NCI-H2107 (cell line): ENCODE results near the gene SRD5A1.

Source experiments
- DNase-seq: peaks from one replicate; lab custom pipeline; 2025; lab: John Stamatoyannopoulos, UW

The SRD5A1 gene

DNA sequence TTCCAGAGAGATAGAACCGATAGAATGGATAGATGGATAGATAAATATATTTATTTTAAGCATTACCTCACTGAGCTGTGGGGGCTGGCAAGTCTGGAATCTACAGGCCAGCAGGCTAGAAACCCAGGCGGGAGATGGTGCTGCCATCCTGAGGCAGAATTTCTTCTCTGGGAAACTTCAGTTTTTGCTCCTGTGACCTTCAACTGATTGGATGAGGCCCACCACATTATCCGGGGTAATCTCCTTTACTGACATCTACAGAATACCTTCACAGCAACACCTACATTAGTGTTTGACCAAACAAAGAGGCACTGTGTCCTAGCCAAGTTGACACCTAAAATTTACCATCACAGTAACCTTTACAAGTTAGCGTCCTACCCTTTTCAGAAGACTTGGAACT, 50.8 kb downstream of the SRD5A1 start:
- DNase-seq: no peak

DNA sequence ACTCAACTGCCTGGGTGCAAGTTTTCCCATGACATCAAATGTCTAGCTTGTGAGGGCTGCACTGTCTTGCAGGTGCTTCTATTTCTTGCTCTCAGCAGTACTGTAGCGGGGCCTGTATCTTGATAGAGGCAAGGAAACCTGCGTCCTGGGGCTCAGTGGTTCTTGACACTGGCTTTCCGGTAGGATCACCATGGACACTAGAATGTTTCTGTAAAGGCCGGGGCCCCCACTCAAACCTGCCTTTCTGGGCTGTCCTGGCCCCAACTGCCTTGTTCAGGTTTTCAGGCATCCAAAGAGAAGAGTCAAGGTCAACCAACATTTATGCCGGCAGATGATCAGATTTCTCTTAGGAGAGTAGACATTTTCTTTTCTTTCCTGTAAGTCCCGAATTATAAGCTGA, 53.3 kb downstream of the SRD5A1 start:
- no peak for DNase-seq

DNA sequence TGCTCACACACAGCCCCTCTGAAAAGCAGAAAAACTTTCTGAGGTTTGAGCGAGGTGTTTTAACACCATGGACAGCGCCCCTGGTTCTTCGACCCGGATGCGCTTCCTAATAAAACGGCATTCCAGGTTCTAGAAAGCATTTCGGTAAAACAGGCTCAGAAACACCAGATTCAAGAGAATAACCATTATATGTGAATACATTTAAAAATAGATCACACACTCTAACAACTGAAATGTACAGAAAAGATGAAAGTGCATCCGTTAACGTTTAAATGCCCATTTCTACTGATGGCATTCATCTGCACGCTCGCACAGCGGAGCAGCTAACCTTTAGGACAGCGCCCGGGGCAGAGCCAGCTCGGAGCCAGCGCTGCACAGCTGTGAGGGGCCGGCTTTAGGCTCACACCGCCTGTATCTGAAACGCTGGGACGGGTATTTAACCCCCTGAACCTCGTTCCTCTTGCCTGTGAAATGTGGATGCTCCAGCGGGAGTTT, 53.7 kb downstream of the SRD5A1 start:
- no peak for DNase-seq

DNA sequence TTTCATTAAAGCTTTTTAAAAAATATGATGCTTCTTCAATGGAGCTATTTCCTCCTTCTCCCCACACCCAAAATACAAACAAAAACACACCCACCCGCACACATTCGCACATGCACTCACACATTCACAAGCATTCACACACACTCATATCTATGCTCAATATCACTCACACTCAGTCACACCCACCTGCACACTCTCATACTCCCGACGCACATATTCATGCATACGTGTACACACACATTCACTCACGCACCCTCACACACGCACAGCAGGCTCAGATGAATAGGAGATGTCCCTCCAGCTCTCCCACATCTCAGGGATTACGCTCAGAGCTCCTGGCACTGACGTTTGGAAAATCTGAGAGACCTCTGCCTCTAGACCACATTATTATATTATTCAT, 54.3 kb downstream of the SRD5A1 start:
- no peak for DNase-seq

DNA sequence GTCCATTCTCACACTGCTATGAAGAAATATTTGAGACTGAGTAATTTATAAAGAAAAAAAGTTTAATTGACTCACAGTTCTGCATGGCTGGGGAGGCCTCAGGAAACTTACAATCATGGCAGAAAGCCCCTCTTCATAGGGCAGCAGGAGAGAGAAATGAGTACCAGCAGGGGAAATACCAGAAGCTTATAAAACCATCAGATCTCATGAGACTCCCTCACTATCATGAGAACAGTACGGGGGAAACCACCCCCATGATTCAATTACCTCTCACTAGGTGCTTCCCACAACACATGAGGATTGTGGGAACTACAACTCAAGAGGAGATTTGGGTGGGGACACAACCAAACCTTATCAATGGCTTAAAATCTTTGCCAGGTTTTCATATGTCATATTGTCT, 59.7 kb downstream of the SRD5A1 start:
- no peak for DNase-seq

DNA sequence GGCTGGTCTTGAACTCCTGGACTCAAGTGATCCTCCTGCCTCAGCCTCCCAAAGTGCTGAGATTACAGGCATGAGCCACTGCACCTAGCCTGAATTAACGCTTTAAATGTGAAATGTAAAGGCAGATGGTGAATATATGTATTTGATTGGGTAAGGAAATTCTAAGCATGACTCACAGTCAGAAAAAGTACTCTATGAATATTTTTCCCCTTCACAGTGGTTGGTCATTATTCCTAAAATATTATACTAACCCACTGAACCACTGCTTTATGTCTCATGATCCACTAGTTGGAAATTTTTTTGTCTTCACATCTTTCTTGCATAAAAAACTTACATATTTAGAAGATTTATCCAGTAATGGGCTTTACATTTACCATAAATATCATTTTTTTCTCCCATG, 65.5 kb downstream of the SRD5A1 start:
- no peak for DNase-seq

DNA sequence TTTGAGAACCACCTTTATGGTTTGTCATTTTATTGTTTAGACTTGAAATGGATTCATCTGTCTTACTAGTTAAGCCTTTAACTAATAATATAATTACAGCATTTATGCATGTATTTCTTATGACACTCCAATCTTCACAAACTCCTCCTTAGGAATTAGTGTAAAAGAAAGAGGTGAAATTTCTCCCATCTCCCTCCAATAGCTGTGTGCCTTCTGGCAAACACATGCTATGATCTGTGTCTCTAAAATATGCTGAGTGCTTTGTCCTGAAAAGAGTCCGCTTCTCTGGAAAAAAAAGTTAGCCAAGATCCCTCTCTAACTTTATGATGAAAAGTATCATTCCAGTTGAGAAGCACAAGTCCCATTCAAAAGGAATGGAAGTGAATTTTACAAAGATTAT, 66.1 kb downstream of the SRD5A1 start:
- DNase-seq: no peak

DNA sequence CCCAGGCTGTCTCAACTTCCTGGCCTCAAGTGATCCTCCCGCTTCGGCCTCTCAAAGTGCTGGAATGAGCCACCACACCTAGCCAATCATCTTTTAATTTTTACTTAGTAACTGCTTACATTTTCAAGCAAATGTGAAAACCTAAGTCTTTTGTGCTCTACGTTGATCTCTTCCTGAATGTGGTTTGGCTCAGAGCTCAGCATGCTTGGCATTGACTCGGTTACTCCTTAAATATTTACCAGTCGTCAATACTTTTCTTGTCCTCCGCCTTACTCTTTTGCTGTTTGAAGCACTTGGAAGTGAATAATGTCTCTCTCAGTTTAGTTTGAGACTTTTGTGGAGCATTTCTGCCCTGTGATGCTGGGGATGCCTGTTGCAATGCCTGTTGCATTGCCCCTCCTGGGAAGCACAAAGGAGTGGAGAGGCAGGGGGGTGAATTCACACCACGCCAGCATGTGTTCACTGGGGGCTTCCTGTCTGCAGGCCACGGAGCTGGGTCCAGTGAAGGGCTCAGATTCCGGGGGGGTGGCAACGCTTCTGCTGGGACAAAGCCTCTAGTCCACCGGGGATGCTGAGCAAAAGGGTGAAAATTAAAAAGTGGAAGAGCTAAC, 66.9 kb downstream of the SRD5A1 start:
- no peak for DNase-seq

DNA sequence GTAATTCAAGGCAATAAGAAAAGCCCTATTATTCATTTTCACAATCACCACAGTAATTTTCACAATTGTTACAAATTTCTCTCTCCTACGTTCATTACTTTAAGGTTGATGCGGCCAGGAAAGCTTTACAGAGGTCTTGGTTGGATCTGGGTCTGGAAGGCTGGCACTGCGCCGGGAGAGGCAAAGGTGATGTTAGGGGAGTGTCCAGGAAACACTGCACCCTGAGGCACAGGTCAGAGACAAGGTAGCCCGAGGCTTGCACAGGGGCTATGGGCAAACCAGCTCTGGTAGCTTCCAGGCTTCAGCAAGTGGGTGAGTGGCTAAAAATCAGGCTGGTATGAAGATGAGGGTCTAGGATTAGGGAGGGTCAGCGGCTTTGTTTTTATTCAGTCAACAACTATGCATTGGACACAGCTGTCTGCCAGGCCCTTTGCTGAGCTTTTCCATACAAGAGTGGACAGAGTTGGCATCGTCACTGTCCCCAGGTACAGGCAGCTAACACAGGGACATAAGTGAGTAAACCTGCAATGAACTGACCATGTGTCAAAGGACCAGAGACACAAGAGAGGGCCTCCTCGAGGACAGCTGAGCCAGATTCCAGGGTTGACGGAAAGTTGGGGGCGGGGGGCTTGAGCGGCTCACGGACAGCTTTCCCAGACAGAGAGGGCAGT, 67.6 kb downstream of the SRD5A1 start:
- no peak for DNase-seq

DNA sequence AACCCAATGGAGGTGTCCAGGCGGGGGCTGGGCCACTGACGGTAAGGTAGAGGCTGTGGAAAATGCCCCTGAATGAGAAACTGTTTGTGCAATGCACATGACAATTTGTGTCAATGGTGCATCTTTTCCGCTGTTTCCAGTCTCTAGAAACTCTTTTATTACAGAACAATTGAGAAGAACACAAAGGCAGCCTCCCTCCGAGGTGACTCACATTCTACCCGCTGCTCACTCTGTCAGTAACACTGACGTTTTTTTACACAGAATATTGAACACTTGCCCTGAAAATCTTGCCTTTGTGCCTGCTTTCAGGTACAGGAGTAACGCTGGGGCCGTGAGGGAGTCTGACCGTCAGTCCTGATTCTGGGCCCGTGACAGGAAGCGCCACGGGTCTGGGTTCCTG, 68.3 kb downstream of the SRD5A1 start:
- DNase-seq: no peak

DNA sequence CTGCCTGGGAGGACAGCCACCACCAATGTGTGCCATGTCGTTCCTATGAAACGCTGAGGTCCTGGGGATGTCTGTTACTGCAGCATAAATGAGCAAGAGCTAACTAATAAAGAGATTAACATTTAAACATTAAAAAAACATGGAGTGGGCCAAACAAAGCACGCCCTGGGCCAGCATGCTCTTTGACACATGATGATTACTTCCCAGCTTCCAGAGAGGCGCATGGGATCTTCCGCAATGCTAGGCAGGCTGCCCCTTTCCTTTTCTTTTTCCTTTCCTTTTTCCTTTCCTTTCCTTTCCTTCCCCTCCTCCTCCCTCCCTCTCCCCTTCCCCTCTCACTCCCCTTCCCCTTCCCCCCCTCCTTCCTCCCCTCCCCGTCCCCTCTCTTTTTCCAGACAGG, 69.4 kb downstream of the SRD5A1 start:
- no peak for DNase-seq

DNA sequence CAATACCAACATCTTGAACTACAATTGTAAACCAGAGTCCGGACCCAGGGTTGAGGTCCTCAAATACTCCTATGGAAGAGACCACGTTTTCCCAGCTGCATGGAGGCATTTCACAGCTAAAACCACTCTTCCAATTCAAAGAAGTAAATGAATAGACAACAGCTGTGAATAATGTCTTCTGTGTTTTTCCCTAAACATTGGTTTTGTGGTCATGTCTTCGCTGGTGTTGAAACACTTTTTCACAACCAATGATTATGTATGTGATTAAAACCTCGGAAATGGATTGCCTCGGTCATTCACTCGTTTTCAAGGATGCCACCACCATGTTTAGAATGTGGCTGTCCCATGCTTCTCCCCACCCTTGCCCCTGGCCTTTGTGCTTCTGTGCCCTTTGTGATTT, 70.6 kb downstream of the SRD5A1 start:
- DNase-seq: no peak

DNA sequence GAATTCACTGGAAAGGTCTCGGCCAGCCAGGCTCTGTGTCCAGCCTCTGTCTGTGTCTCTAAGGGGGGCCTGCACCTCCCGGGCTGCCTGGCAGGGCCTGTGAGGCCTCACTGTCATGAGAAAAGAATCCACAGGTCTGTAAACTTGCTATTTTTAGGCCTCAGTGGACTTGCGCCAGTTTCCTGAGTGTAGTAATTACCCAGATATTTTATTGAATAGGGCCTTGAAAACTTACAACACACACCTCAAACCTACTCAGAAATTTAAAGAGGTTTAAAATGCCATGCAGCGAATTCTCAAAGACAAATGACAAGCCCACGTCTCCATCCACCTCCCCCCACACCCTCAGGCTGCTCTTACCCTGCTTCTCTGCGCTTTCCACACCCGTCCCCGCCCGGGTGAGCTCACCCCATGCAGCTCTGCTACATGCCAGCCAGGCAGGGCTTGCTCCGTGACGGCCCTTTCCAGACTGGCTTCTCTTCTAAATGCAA, 71.2 kb downstream of the SRD5A1 start:
- no peak for DNase-seq

DNA sequence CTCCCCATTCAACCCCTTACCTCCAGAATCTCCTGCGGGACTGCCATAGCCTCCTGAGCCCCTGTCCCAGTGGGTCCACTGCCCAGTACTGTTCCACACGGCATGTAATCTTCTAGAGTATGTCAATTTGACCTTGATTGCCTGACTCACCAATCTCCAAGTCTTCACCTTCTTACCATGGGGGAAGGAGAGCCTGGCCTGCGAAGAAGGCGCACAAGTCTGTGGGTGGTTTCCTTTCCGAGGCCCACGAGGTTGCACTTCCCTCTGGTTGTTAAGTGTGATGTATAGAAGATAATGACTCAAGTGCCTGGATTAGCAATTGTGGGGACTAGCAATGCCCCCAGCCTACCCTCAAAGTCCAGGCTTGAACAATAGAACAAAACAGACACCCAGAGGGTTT, 71.8 kb downstream of the SRD5A1 start:
- DNase-seq: no peak

DNA sequence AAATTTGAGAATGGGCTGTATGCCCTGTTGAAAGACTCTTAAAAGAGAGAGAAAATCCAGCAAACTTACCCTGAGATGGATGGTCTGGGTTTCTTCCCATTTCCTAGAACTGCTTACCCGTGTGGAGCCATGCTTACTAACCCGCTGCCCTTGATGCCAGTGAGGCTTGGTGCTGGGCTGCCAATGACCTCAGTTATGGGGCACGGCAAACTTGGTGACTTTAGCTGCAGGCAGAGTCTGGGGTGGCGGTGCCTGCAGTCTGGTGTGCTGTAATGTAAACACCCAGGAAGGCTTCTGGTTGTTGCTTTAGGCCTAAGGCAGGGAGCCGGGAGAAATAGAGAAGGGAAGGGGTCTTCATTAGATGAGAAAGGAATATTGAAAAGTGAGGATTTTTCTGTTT, 72.7 kb downstream of the SRD5A1 start:
- no peak for DNase-seq

DNA sequence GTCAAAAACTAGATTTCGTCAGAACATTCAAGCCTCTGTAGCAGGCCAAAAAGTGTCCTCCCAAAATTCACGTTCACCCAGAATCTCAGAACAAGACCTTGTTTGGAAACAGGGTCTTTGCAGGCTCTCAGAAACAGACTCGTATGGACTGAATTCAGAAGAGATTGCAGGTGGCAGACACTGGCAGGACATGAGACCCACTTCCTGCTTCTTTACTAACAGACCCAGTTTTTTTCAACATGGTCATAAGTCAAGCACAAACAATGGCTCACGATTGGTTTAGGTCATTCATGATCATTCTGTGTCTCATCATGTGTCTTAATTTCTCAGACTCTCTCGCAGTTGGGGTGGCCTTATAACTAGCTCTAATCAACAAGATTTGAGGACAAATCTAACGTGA, 74.6 kb downstream of the SRD5A1 start:
- no peak for DNase-seq

DNA sequence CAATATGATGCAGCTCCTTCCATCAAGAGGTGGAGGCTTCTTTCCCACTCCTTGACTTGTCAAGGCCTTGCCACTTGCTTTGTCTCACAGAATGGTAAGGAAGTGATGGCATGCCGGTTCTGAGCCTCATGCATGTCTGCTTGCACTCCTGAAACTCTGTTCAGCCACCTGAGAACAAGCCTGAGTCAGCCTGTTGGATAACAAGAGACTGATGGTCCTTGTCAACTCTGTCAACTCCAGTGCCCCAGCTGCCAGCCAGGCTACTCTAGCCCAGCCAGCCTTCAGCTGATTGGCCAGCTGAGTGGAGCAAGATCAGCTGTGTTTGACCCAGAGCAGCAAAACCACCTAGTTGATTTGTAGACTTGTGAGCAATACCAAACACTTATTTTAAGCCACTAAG, 75.6 kb downstream of the SRD5A1 start:
- no peak for DNase-seq

DNA sequence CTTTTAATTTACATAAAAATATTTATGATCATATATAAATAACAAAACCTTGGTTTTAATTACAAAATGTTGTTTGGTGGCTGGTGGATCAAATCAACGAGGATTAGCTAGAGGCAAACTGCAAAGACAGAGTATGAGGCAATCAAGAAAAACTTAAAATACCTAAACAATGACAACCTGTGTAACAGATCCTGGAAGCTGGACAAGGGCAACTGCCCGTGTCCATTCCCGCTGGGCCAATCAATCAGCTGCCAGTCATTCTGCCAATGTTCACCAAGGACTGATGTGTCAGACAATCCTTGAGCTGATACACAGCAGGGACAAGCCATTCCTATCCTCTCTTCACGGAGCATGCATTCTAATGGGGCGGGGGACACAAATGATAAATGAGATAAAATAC, 76.8 kb downstream of the SRD5A1 start:
- DNase-seq: no peak

DNA sequence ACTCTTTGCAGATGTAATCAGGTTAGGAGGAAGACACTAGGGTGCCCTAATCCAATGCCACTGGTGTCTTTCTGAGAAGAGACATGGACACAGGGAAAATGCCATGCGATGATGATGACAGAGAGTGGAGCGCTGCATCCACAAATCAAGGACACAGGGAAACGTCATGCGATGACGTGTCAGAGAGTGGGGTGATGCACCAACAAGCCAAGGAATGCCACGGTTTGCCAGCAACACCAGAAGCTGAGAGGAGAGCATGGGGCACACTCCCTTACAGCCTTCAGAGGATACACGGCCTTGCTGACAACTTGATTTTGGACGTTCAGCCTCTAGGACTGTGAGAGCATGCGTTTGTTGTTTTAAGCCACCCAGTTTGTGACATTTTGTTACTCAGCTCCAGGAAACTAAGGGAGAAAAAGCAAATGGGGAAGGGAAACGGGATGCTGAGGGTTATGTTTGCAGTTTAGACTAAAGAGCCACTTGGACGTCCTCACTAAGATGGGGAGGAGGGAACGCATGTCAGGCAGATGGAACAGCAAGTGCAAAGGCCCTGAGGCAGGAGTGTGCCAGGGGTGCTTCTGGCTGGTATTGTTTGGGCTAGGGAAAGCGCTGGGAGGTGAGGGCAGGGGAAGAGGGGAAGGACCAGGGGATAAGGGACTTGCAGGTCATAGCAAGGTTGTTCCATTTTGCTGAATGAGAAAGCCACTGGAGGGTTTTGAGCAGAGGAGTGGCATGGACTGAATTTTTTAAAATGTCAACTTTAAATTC, 77.5 kb downstream of the SRD5A1 start:
- DNase-seq: no peak

DNA sequence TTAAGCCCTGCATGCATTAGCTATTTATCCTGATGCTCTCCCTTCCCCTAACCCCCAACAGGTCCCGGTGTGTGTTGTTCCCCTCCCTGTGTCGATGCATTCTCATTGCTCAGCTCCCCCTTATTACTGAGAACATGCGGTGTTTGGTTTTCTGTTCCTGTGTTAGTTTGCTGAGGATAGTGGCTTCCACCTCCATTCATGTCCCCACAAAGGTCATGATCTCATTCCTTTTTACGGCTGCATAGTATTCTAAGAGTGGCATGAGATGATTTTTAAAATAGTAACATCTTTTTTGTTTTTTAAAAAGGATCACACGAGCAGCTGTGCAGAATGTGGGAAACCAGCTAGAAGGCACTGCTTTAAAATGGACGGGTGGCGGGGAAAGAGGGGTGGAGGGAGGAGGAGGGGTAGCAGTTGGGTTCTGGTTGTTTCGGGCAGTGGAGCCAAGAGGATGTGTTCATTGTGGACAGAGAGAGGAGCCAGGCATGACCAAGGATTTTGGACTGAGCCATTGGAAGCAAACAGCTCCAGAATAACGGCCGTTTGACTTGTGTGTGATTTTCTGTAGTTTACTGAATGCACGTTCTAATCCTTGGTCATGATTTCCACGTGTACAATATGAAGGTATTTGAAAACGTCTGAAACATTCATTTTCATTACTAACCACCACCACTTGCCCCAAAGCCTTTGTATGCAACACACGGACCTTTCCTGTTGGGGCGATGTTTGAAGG, 78.3 kb downstream of the SRD5A1 start:
- no peak for DNase-seq

DNA sequence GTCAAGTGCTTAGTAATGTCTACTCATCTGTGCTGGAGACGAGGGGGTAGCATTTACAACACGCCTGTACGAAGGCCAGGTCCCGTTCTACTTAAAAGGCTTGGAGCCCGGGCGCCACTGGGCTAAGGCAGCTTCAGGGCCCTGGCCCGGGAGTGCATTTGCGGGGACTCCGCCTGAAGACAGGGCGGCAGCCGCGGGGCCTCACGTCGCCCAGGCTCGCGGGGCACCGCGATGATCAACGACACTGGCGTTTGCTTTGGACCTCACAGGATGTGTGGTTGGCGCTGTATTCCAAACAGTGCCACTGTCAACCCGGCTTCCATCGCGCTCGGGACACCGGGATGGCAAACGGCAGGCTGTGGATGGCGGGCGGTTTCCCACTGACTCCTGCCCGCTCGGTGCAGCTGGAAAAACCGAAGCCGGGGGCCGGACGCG, 78.9 kb downstream of the SRD5A1 start:
- no peak for DNase-seq

DNA sequence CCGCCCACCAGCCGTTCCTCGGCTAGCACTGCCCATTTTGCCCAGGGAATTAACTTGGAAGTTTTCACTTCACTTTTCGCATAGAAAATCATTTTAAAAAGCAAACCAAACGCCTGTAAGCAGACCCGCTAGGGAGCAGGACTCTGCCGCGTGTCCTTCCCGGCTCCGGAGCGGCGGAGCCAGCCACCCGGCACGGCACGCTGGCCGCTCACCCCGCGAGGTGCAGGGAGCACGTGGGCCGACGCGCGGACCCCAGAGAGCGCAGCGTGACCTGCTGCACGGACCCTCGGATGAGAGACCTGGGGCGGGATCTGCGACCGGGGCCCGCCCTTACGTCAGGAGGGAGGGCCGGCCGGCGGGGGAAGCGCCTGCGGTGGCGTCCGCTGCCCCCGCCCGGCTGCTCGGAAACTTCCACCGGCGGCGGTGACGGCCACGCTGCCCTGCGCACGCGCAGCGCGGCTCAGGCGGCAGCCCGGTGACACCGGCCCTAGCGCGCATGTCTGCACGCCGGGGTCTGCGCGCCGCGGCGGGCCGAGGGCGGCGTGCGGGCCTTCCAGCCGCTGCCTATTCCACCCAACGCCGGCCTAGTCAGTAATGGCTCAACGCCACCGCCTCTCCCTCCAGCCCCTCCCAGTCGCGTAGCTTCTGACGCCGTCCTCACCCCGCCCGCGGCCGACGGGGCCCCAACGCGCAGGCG, 79.5 kb downstream of the SRD5A1 start:
- DNase-seq: peak; percentile 97
